Fibroblast of lung (primary cell): ENCODE data around the gene HOXB5.

Source experiments
- EZH2 ChIP-seq: IDR thresholded peaks from 2 replicates; pipeline ENCODE4 v1.5.1; 2012; ENCODE audit warnings: low read length, control low read depth, mild to moderate bottlenecking; ENCODE audit errors: missing control alignments
- TF ChIP-seq, protein P1 (sequence below), 2 donors: IDR thresholded peaks in 1 of 2; conservative IDR thresholded peaks in 1 of 2; 1 replicate in 1 of 2; 2 replicates in 1 of 2; pipeline ENCODE4 v1.5.1; 2011 to 2012; ENCODE audit warnings: low read length in 2 of 2, control low read depth in 1 of 2, inconsistent platforms in 1 of 2, low read depth in 1 of 2, mild to moderate bottlenecking in 1 of 2

DNA sequence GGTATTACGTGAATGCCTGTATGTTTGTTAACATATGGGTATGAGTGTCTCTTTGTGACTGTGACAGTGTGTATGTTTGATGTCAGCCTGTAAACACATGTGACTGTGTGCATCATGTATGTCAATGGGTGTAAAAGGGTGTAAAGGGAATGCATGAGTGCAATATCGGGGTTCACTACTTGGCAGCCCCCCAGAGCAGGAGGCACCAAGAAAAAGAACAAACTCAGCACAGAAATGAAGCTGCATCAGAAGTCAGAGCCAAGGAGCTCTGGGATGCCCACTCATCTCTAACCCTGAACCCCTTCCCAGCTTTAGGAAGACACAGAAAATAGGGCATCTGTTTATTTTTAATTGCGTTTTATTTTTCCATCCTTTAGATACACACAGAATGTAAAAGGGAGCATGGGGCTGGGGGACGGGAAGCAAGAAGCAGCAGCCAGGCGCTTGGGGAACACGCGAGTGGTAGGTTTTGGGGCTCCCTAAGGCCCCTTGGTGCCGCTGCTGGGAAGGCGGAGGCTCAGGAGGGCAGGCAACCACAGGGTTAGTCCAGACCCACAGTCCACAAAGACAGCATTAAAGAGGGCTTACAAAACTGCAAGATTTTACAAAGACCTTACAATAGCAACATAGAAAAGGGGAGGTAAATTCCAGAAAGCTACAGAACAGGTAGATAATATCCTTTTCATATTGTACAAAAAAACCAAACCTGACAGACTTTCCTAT lies 13.5 kb upstream of the HOXB5 start:
- TF ChIP-seq, protein P1, sequence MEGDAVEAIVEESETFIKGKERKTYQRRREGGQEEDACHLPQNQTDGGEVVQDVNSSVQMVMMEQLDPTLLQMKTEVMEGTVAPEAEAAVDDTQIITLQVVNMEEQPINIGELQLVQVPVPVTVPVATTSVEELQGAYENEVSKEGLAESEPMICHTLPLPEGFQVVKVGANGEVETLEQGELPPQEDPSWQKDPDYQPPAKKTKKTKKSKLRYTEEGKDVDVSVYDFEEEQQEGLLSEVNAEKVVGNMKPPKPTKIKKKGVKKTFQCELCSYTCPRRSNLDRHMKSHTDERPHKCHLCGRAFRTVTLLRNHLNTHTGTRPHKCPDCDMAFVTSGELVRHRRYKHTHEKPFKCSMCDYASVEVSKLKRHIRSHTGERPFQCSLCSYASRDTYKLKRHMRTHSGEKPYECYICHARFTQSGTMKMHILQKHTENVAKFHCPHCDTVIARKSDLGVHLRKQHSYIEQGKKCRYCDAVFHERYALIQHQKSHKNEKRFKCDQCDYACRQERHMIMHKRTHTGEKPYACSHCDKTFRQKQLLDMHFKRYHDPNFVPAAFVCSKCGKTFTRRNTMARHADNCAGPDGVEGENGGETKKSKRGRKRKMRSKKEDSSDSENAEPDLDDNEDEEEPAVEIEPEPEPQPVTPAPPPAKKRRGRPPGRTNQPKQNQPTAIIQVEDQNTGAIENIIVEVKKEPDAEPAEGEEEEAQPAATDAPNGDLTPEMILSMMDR (conservative IDR thresholded peaks at IDR 0.05 in 1 of 2, IDR thresholded peaks at IDR 0.05 in 1 of 2; ENCODE audit: low read depth in 1 of 2, low read length in 2 of 2) = no peak
- TF ChIP-seq EZH2 = no peak
